WTC11 (cell line): ENCODE data around the gene ZNF554.

Experiments
- CTCF ChIP-seq: fragments of 200-600 bp; IDR thresholded peaks from 2 replicates; pipeline ENCODE4 v1.8.0; 2022; ENCODE audit warnings: antibody characterized with exemption
- E2F1 ChIP-seq: sonication (generic); formaldehyde crosslinking; IDR thresholded peaks from 2 replicates; pipeline ENCODE4 v1.8.0; 2022; ENCODE audit warnings: mild to moderate bottlenecking, missing genetic modification reagents
- ELF4 ChIP-seq: sonication (generic); formaldehyde crosslinking; IDR thresholded peaks from 2 replicates; pipeline ENCODE4 v1.8.1; 2022; ENCODE audit warnings: low read depth, mild to moderate bottlenecking, moderate library complexity, missing genetic modification reagents
- NFYB ChIP-seq: sonication (generic); formaldehyde crosslinking; conservative IDR thresholded peaks from 2 replicates; pipeline ENCODE4 v1.8.0; 2022; ENCODE audit warnings: low read depth, missing genetic modification reagents
- PRRX2 ChIP-seq: fragments of 250-450 bp; sonication (Bioruptor Pico); IDR thresholded peaks from 2 replicates; pipeline ENCODE4 v1.8.0; 2021; ENCODE audit warnings: mild to moderate bottlenecking
- ZNF219 ChIP-seq: sonication (generic); formaldehyde crosslinking; IDR thresholded peaks from 2 replicates; pipeline ENCODE4 v1.8.0; 2023; ENCODE audit warnings: missing genetic modification reagents, mild to moderate bottlenecking, borderline replicate concordance
- ZNF671 ChIP-seq: fragments of 250-450 bp; sonication (Bioruptor Pico); IDR thresholded peaks from 2 replicates; pipeline ENCODE4 v1.8.0; 2021; ENCODE audit warnings: mild to moderate bottlenecking
- TF ChIP-seq, protein P1 (sequence below): sonication (generic); formaldehyde crosslinking; IDR thresholded peaks from 2 replicates; pipeline ENCODE4 v1.8.1; 2023; ENCODE audit warnings: mild to moderate bottlenecking, missing genetic modification reagents, moderate library complexity
- TF ChIP-seq, protein P2 (sequence below): sonication (generic); formaldehyde crosslinking; IDR thresholded peaks from 2 replicates; pipeline ENCODE4 v1.8.0; 2022; ENCODE audit warnings: mild to moderate bottlenecking, missing genetic modification reagents
- TF ChIP-seq, protein P3 (sequence below): fragments of 250-450 bp; sonication (Bioruptor Pico); IDR thresholded peaks from 2 replicates; pipeline ENCODE4 v2.1.2; 2022; ENCODE audit warnings: mild to moderate bottlenecking, moderate library complexity

- TF ChIP-seq CTCF (no peak; the same call in 1 of the 2 replicates), ZNF219 (CRISPR knock-in tag) (no peak), PRRX2 (CRISPR knock-in tag) (no peak), ZNF671 (no peak), NFYB (CRISPR knock-in tag) (peak; percentile 90), ELF4 (no peak), E2F1 (CRISPR knock-in tag) (no peak)
- TF ChIP-seq, protein P1, sequence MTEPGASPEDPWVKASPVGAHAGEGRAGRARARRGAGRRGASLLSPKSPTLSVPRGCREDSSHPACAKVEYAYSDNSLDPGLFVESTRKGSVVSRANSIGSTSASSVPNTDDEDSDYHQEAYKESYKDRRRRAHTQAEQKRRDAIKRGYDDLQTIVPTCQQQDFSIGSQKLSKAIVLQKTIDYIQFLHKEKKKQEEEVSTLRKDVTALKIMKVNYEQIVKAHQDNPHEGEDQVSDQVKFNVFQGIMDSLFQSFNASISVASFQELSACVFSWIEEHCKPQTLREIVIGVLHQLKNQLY: no peak
- TF ChIP-seq, protein P2, sequence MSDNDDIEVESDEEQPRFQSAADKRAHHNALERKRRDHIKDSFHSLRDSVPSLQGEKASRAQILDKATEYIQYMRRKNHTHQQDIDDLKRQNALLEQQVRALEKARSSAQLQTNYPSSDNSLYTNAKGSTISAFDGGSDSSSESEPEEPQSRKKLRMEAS: peak; percentile 80
- TF ChIP-seq, protein P3, sequence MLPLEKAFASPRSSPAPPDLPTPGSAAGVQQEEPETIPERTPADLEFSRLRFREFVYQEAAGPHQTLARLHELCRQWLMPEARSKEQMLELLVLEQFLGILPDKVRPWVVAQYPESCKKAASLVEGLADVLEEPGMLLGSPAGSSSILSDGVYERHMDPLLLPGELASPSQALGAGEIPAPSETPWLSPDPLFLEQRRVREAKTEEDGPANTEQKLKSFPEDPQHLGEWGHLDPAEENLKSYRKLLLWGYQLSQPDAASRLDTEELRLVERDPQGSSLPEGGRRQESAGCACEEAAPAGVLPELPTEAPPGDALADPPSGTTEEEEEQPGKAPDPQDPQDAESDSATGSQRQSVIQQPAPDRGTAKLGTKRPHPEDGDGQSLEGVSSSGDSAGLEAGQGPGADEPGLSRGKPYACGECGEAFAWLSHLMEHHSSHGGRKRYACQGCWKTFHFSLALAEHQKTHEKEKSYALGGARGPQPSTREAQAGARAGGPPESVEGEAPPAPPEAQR (CRISPR knock-in tag): no peak
Observed at GRCh38 chr19:2840794-2841791, 21.4 kb downstream of the ZNF554 start, which contains the start of gene ZNF555.
